AG09319 (cell line): Measurements from ENCODE around the gene CST3.

ENCODE experiments used
- DNase-seq: peaks from one replicate; pipeline ENCODE4 v3.0.0-alpha.2; 2010; ENCODE audit warnings: low read depth; ENCODE audit errors: extremely low read depth
- TF ChIP-seq, protein P1 (sequence below): IDR thresholded peaks from 2 replicates; pipeline ENCODE4 v1.5.1; 2011; ENCODE audit warnings: low read depth, mild to moderate bottlenecking, inconsistent platforms, low read length, moderate library complexity

CST3 gene

DNA sequence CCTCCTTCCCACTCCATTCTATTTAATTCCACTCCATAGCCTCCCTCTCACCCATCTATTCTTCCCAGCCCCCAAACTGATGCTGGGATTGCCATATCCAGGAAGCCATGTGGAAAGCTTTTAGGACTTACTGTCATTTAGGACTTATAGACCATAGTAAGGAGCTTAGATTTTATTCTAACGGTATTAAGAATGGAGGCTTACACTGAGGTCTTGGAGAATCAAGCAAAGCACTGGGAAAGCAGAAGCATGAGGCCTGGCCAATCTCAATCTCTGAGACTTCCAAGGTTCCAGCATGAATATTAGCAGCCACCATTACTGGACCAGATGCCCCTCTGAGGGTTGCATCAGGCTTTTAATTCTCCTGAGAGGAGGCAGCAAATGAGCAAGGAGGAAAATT is 33.4 kb downstream of the CST3 start:
- no peak for DNase-seq
- TF ChIP-seq, protein P1, sequence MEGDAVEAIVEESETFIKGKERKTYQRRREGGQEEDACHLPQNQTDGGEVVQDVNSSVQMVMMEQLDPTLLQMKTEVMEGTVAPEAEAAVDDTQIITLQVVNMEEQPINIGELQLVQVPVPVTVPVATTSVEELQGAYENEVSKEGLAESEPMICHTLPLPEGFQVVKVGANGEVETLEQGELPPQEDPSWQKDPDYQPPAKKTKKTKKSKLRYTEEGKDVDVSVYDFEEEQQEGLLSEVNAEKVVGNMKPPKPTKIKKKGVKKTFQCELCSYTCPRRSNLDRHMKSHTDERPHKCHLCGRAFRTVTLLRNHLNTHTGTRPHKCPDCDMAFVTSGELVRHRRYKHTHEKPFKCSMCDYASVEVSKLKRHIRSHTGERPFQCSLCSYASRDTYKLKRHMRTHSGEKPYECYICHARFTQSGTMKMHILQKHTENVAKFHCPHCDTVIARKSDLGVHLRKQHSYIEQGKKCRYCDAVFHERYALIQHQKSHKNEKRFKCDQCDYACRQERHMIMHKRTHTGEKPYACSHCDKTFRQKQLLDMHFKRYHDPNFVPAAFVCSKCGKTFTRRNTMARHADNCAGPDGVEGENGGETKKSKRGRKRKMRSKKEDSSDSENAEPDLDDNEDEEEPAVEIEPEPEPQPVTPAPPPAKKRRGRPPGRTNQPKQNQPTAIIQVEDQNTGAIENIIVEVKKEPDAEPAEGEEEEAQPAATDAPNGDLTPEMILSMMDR = no peak

GRCh38 chr20:23603321-23603720 is 34.4 kb downstream of the CST3 start:
- no peak for DNase-seq
- TF ChIP-seq, protein P1 = no peak

- TF ChIP-seq, protein P1 = no peak
- no peak for DNase-seq
These were observed 35.1 kb downstream of the CST3 start for GRCh38 chr20:23602699-23603098.

- DNase-seq = no peak
- TF ChIP-seq, protein P1 = no peak
These were observed 35.5 kb downstream of the CST3 start for GRCh38 chr20:23602241-23602640.

GRCh38 chr20:23601715-23602114 is 36.0 kb downstream of the CST3 start:
- DNase-seq = no peak
- TF ChIP-seq, protein P1 = no peak

GRCh38 chr20:23598481-23598880 is 39.3 kb downstream of the CST3 start:
- DNase-seq = no peak
- TF ChIP-seq, protein P1 = no peak

- TF ChIP-seq, protein P1 = no peak
- no peak for DNase-seq
These were observed 41.0 kb downstream of the CST3 start for GRCh38 chr20:23596579-23597250.
